ENCODE results near the gene GSG1L2.

Gene GSG1L2

DNA sequence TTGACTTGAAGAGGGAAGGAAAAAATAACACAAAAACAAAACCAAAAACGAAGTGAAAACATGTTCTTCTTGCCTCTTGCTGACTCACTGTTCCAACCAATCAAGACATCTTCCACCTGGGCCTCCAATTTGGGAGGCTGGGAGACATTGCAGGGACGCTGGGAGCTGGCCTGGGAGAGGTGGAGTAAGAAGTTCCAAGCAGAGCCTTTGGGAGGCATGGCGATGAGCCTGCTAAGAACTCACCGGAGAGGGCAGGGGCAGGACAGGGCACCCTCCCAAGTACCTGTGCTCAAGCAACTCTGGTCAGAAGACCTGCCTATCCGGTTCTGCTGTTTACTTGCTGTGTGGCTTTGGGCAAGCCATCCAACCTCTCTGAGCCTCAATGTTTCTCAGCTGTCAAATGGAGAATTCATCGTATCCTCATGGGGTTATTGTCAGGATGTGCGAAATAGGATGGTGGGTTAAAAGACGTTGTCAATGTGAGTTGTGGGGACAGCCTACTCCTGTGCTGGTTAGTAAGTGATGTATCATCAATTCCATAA lies 3.0 kb upstream of the GSG1L2 start:
- no peak for DNase-seq

GRCh38 chr17:9824094-9824493 lies 2.2 kb upstream of the GSG1L2 start:
- no peak for DNase-seq

DNA sequence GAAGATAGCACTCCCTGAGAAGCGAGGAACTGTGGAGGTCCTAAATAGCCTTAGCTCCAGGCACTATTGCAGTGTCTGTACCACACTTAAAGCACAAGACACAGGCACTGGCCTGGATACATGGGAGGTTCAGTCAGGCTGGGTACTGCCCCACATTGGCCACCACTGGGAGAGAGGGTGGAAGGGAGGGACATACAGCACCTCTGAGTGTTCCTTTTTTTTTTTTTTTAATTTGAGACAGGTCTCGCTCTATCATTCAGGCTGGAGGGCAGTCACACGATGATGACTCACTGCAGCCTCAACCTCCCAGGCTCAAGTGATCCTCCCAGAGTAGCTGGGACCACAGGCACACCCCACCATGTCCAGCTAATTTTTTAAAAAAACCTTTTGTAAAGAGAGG lies 1.4 kb downstream of the GSG1L2 start:
- DNase-seq, result no peak

GRCh38 chr17:9818760-9819159 lies 3.1 kb downstream of the GSG1L2 start:
- DNase-seq, result no peak

- DNase-seq, result peak; percentile 17
These were observed 4.8 kb downstream of the GSG1L2 start for GRCh38 chr17:9817086-9817485.

GRCh38 chr17:9816472-9816871 lies 5.4 kb downstream of the GSG1L2 start:
- DNase-seq, result no peak

- no peak for DNase-seq
These were observed 7.4 kb downstream of the GSG1L2 start for GRCh38 chr17:9814337-9814945.

GRCh38 chr17:9813166-9813565 lies 8.7 kb downstream of the GSG1L2 start:
- DNase-seq, result no peak

- no peak for DNase-seq
These were observed 10.3 kb downstream of the GSG1L2 start for GRCh38 chr17:9811537-9811936.

GRCh38 chr17:9811086-9811485 lies 10.8 kb downstream of the GSG1L2 start:
- DNase-seq, result no peak

DNA sequence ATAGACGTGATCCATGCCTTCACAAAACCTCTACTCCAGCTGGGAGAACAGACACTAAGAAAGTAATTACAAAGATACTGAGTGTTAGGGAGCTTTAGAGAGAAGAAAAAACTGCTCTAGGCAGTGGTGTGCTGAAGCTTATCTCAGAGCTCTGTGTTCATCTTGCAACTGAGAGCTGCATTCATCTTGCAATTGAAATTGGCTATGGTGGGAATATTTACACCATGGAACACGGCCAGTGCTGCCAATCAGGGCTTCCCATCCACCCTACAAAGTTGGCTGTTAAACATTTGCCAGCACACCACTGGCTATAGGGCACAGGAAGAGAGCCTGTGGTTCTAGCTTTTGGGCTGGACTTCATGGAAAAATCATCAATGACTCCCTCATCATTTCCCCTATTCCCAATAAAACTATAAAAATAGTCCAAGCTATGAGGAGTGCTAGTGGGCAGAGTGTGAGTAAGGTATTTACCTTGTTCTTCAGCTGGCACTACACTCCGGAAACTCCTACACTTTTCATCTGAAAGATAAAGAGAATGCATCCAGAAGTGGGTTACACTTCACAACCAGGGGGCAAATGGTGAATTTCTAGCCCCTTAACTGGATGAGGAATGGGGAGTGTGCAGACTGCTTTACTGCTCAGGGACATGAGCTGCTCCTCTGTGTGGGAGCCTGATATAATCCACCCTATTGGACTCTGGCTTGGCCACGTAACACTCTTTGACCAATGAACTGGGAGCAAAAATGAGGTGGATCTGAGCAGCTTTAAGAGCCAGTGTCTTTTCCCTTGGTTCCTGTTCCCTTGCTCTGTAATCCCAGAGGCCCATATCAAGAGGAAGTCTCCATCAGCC lies 11.6 kb downstream of the GSG1L2 start:
- DNase-seq, result no peak

GRCh38 chr17:9809409-9809808 lies 12.5 kb downstream of the GSG1L2 start:
- no peak for DNase-seq

GRCh38 chr17:9806699-9807098 lies 15.2 kb downstream of the GSG1L2 start:
- DNase-seq, result no peak

GRCh38 chr17:9805769-9806168 lies 16.1 kb downstream of the GSG1L2 start:
- DNase-seq, result no peak

- no peak for DNase-seq
These were observed 19.2 kb downstream of the GSG1L2 start for GRCh38 chr17:9802697-9803096.

DNA sequence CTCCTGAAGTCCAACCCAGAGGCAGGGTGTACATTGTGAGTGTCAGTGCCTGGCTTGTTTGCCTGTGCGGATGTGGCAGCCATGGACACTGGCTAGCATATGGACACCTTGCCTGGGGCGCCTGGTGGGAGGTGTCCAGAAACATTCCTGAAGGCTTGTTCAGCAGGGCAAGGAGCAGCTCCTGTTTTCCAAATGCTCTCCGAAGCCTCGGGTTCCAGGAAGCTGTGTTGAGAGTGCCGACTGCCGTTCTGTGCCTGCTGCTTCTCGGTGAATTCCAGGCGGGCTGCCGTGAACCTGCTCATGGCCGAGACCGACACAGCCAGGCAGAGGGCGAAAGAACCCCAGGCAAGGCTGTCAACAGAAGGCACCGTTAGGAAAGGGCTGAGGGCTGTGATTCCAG lies 19.6 kb downstream of the GSG1L2 start:
- DNase-seq, result no peak

DNA sequence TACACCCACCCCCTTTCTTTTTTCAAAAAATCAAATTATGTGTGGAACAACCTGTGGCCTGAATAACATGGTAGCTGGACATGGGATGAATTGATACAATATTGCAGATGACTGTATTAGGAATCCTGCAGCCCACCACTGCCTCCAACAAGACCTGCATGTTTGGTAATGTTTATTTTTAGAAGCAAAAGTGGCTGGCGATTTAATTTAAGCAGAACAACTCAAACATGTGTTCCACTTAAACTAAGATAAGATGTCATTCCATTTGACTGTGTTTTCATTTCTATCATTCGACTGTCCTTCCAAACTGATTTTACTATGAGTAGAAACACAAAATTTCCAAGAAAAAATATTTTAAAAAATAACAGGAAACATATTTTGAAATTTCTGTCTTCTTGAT lies 20.4 kb downstream of the GSG1L2 start:
- no peak for DNase-seq

DNA sequence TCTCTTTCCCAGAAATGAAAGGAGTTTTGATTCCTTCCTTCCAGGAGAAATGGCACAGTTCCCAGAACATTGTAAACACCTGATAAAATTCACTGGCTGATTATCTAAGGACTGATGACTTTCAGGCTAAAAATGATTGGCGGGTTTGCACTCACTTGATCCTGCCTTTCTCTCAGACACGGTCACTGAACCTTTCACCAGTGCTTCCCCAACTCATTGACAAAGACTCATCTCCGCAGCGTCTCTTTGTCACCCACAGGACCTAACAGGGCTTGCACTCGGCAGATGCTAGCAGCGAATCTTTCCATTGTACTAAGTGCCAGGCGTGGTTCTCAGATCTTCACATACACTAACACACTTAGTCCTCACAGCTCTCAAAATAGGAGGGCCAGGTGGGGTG lies 23.2 kb downstream of the GSG1L2 start:
- DNase-seq, result no peak

- no peak for DNase-seq
These were observed 23.9 kb downstream of the GSG1L2 start for GRCh38 chr17:9798008-9798407.

- DNase-seq, result no peak
These were observed 29.6 kb downstream of the GSG1L2 start for GRCh38 chr17:9792181-9792840.

- DNase-seq, result no peak
These were observed 30.7 kb downstream of the GSG1L2 start, which contains the start of gene DHRS7C for GRCh38 chr17:9790889-9791876. TSS of gene DHRS7C (minus strand) at chr17:9791592. CDS start at chr17:9791284, 308 bp downstream.

DNA sequence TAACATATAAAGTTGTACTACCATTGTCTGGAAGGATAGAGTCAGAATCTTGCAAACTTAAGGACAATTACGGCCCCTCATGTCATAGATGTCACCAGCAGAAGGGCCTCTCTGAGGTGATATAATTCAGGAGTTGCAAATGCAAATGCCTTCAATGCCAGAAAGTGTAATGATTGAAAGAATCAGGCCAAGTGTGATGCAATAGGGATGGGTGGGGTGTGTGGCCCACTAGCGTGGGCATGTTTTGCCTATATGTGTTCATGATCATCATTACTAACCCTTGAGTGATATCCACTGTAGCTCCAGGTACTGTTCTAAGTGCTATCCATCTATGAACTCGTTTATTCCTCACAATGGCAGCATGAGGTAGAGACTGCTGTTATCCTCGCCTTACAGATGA lies 31.6 kb downstream of the GSG1L2 start:
- no peak for DNase-seq
